ENCODE results near the gene CCDC7. TPM values are rescaled to one million over a fixed set of nuclear protein-coding genes. Genes with fewer than 3 reads are reported as not detected.
"Not testable (repeated sequence)": the region's sequence is repeated elsewhere in the genome, so short reads cannot be mapped to it uniquely, and the experiment has no call there.

CCDC7 gene
- total RNA-seq, 4 donors from 2014 or later, result 4.6 to 12.9 (median 5.9) TPM

DNA sequence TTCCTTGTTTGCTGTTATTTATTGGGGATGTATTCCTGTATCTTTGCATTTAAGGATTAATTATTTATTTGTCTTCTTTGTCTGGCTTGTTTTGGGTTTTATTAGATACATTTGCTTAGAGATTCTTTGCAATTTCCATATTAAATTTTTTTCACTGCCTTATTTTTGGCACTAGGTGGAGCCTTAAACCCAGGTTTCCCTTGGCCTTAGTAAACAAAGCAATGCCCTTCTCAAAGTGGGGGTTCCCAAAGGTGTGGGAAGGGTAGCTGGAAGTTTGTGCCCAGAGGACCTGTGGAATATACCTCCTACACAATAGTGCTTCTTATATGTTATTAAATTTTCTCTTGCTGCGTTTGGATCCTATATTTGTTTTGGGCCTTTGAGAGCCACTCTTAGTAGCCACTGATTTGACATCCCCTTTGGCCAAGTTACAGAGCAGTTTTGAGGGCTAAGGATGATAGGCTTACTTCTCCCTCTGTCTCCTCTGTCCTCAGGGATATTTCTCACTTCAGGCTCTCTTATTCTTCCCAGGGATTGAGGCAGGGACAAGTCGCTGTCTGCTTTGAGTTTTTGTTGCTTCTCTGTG is 349.8 kb downstream of the CCDC7 start:
- intact Hi-C loops (cut with DNase I; ENCODE audit: low total_unique reads), result loop anchor here (1.0 kb wide), 1 partner anchor 213 kb away; no protein-coding TSS in a partner anchor
- Histone ChIP-seq H3K9me3 (no peaks in the 10 kb centered on the region), H3K36me3 (no peaks in the 10 kb centered on the region), H3K4me3 (no peak overlapping the region), H3K4me1 (no peaks in the 10 kb centered on the region), H3K27me3 (no peaks in the 10 kb centered on the region), H3K27ac (no peak overlapping the region)
- TF ChIP-seq CTCF (IDR thresholded peaks at IDR 0.05 in 4 of 5, conservative IDR thresholded peaks at IDR 0.05 in 1 of 5), result peak; percentile 35 to 67 (median 66)
- no peak for TF ChIP-seq POLR2A (IDR thresholded peaks at IDR 0.05)
- no peak for ATAC-seq
- no peak for DNase-seq
- in situ Hi-C loops (cut with MboI; ENCODE audit: low sequenced_read_pairs in 4 of 4), result loop anchor here in 2 of 4 donors (5.0 kb wide), 1 partner anchor 212 kb away; no protein-coding TSS in a partner anchor

- H3K36me3 ChIP-seq; H3K4me3 ChIP-seq; intact Hi-C loops (cut with DNase I; ENCODE audit: low total_unique reads); H3K27ac ChIP-seq; ATAC-seq; H3K4me1 ChIP-seq; H3K9me3 ChIP-seq; H3K27me3 ChIP-seq; DNase-seq: not testable (repeated sequence)
- in situ Hi-C loops (cut with MboI; ENCODE audit: low sequenced_read_pairs in 4 of 4), result loop anchor here in 2 of 4 donors (5.0 kb wide), 1 partner anchor 210 kb away; no protein-coding TSS in a partner anchor
Observed at GRCh38 chr10:32797393-32797792, 351.5 kb downstream of the CCDC7 start.

GRCh38 chr10:32846974-32847373 is 401.0 kb downstream of the CCDC7 start:
- no peak for ATAC-seq
- Histone ChIP-seq H3K9me3 (no peaks in the 10 kb centered on the region), H3K36me3 (no peaks in the 10 kb centered on the region), H3K27ac (no peak overlapping the region), H3K4me1 (no peaks in the 10 kb centered on the region), H3K4me3 (no peak overlapping the region), H3K27me3 (no peaks in the 10 kb centered on the region)
- TF ChIP-seq CTCF (IDR thresholded peaks at IDR 0.05 in 4 of 5, conservative IDR thresholded peaks at IDR 0.05 in 1 of 5) (no peak), POLR2A (IDR thresholded peaks at IDR 0.05) (no peak)
- intact Hi-C loops (cut with DNase I; ENCODE audit: low total_unique reads) (no loop called here), in situ Hi-C loops (cut with MboI; ENCODE audit: low sequenced_read_pairs in 4 of 4) (no loop called here)
- no peak for DNase-seq

- no peaks in the 10 kb centered on the region for H3K27me3 ChIP-seq
- H3K27ac ChIP-seq, result no peak overlapping the region
- DNase-seq (no peak), ATAC-seq (no peak)
- intact Hi-C loops (cut with DNase I; ENCODE audit: low total_unique reads) (no loop called here), in situ Hi-C loops (cut with MboI; ENCODE audit: low sequenced_read_pairs in 4 of 4) (no loop called here)
- no peaks in the 10 kb centered on the region for H3K4me1 ChIP-seq
- no peak overlapping the region for H3K4me3 ChIP-seq
- no peak for TF ChIP-seq POLR2A (IDR thresholded peaks at IDR 0.05)
- no peak for TF ChIP-seq CTCF (IDR thresholded peaks at IDR 0.05 in 4 of 5, conservative IDR thresholded peaks at IDR 0.05 in 1 of 5)
- no peaks in the 10 kb centered on the region for H3K9me3 ChIP-seq
- no peaks in the 10 kb centered on the region for H3K36me3 ChIP-seq
Observed at GRCh38 chr10:32851301-32851700, 405.4 kb downstream of the CCDC7 start.

GRCh38 chr10:32854435-32854834 is 408.5 kb downstream of the CCDC7 start:
- DNase-seq (no peak), ATAC-seq (no peak)
- Histone ChIP-seq H3K27ac (no peak overlapping the region), H3K4me3 (no peak overlapping the region), H3K9me3 (peaks cover 0 to 4% (median 0%) of the 10 kb centered on the region in 3 donors), H3K36me3 (no peaks in the 10 kb centered on the region), H3K4me1 (no peaks in the 10 kb centered on the region), H3K27me3 (no peaks in the 10 kb centered on the region)
- intact Hi-C loops (cut with DNase I; ENCODE audit: low total_unique reads), result no loop called here
- in situ Hi-C loops (cut with MboI; ENCODE audit: low sequenced_read_pairs in 4 of 4), result no loop called here
- TF ChIP-seq POLR2A (IDR thresholded peaks at IDR 0.05), result no peak
- TF ChIP-seq CTCF (IDR thresholded peaks at IDR 0.05 in 4 of 5, conservative IDR thresholded peaks at IDR 0.05 in 1 of 5), result no peak
